Effector CD4-positive, alpha-beta T cell (primary cell): ENCODE data around the gene SIGLEC10.

Experiments
- DNase-seq: peaks from one replicate; pipeline ENCODE4 v3.0.0-alpha.2; 2020

SIGLEC10 gene

GRCh38 chr19:51364200-51365106, 53.0 kb downstream of the SIGLEC10 start:
- no peak for DNase-seq

- DNase-seq = no peak
These were observed 56.2 kb downstream of the SIGLEC10 start for GRCh38 chr19:51361239-51361638.
